ENCODE data around the gene C16orf74.

- TF ChIP-seq POLR2A (IDR thresholded peaks at IDR 0.05), result no peak
- no peak for TF ChIP-seq CTCF (IDR thresholded peaks at IDR 0.05)
- TF ChIP-seq EP300 (IDR thresholded peaks at IDR 0.05), result no peak
- TF ChIP-seq POLR2AphosphoS5 (IDR thresholded peaks at IDR 0.05), result no peak
These were observed 63.0 kb downstream of the C16orf74 start for GRCh38 chr16:85687651-85688471.
